Occipital lobe (tissue), 2 donors: ENCODE results near the gene VEZT. TPM values are rescaled to one million over a fixed set of nuclear protein-coding genes. Genes with fewer than 3 reads are reported as not detected.
"Not testable (repeated sequence)": the region's sequence is repeated elsewhere in the genome, so short reads cannot be mapped to it uniquely, and the experiment has no call there.

Experiments used
- DNase-seq: peaks from one replicate; lab custom pipeline; 2025; lab: John Stamatoyannopoulos, UW
- total RNA-seq: library from RNA; depleted of rRNA; stranded (reverse); fragments of >200 nt; gene quantifications from one replicate; pipeline ENCODE4 v1.2.3, GENCODE V29; 2014

Gene VEZT
- total RNA-seq, 1 donor from 2014 or later, result 256 TPM

GRCh38 chr12:95220726-95221125, 3.1 kb downstream of the VEZT start:
- no peak for DNase-seq

GRCh38 chr12:95224202-95225170, 6.9 kb downstream of the VEZT start:
- DNase-seq, result no peak

GRCh38 chr12:95225645-95226212, 8.1 kb downstream of the VEZT start:
- no peak for DNase-seq

GRCh38 chr12:95227818-95228356, 10.3 kb downstream of the VEZT start:
- no peak for DNase-seq

- no peak for DNase-seq
These were observed 11.0 kb downstream of the VEZT start for GRCh38 chr12:95228617-95229016.

GRCh38 chr12:95229636-95230035, 12.0 kb downstream of the VEZT start:
- DNase-seq, result no peak

- no peak for DNase-seq
These were observed 12.7 kb downstream of the VEZT start for GRCh38 chr12:95230313-95230712.

- DNase-seq, result no peak
These were observed 13.6 kb downstream of the VEZT start for GRCh38 chr12:95231190-95231589.

GRCh38 chr12:95234187-95234586, 16.6 kb downstream of the VEZT start:
- not testable (repeated sequence) for DNase-seq

GRCh38 chr12:95235621-95236020, 18.0 kb downstream of the VEZT start:
- DNase-seq, result not testable (repeated sequence)

- DNase-seq, result no peak
These were observed 19.7 kb downstream of the VEZT start for GRCh38 chr12:95237315-95237714.

GRCh38 chr12:95238150-95238549, 20.5 kb downstream of the VEZT start:
- no peak for DNase-seq

- DNase-seq, result no peak
These were observed 21.6 kb downstream of the VEZT start for GRCh38 chr12:95239216-95239615.

GRCh38 chr12:95239835-95240234, 22.2 kb downstream of the VEZT start:
- DNase-seq, result not testable (repeated sequence)

GRCh38 chr12:95240556-95240955, 22.9 kb downstream of the VEZT start:
- DNase-seq, result no peak

- DNase-seq, result not testable (repeated sequence)
These were observed 23.5 kb downstream of the VEZT start for GRCh38 chr12:95241138-95241537.

GRCh38 chr12:95241761-95242506, 24.3 kb downstream of the VEZT start:
- DNase-seq, result no peak

GRCh38 chr12:95243497-95244183, 26.0 kb downstream of the VEZT start:
- DNase-seq, result no peak

GRCh38 chr12:95244350-95244749, 26.7 kb downstream of the VEZT start:
- DNase-seq, result no peak

GRCh38 chr12:95248095-95248494, 30.5 kb downstream of the VEZT start:
- no peak for DNase-seq
